ENCODE data around the gene EXT2.

DNA sequence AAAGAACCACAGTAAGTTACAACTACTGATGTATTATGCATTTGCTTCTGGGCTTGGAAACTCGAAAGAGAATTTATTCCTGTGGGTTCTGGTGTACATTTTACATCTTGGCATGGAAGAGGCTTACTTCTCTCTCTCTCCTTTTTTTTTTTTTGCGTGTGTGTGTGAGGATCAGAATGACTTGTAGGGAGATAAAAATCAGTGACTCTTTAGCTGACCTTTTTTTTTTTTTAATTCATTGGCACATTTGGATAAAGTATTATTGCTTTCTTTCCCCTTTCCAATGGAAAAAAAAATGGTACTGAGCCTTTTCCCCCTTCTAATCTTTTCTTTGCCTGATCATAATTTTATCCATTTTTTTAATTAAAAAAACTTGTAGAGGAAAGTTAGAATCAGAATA is 43.5 kb downstream of the EXT2 start:
- TF ChIP-seq POLR2A (IDR thresholded peaks at IDR 0.05) = no peak
- TF ChIP-seq, protein P1, sequence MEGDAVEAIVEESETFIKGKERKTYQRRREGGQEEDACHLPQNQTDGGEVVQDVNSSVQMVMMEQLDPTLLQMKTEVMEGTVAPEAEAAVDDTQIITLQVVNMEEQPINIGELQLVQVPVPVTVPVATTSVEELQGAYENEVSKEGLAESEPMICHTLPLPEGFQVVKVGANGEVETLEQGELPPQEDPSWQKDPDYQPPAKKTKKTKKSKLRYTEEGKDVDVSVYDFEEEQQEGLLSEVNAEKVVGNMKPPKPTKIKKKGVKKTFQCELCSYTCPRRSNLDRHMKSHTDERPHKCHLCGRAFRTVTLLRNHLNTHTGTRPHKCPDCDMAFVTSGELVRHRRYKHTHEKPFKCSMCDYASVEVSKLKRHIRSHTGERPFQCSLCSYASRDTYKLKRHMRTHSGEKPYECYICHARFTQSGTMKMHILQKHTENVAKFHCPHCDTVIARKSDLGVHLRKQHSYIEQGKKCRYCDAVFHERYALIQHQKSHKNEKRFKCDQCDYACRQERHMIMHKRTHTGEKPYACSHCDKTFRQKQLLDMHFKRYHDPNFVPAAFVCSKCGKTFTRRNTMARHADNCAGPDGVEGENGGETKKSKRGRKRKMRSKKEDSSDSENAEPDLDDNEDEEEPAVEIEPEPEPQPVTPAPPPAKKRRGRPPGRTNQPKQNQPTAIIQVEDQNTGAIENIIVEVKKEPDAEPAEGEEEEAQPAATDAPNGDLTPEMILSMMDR (IDR thresholded peaks at IDR 0.05) = no peak
